H1 (cell line): ENCODE results near the gene ATAD3B. TPM values are rescaled to one million over a fixed set of nuclear protein-coding genes. Genes with fewer than 3 reads are reported as not detected.

Experiments
- CTCF ChIA-PET: fragments of 300-600 bp; sonication (Branson Sonifier 250); formaldehyde crosslinking; loops from one replicate; lab custom pipeline; 2021; ENCODE audit not compliant: partially characterized antibody; lab: Charles Lee
- POLR2A ChIA-PET: fragments of 300-600 bp; sonication (Branson Sonifier 250); formaldehyde crosslinking; loops from one replicate; lab custom pipeline; 2021; ENCODE audit warnings: inconsistent platforms; ENCODE audit not compliant: partially characterized antibody; lab: Charles Lee
- DNase-seq, 2 experiments: peaks; one replicate each; pipeline versions ENCODE4 v3.0.0 to v3.0.0-alpha.2; 2010 to 2022; ENCODE audit warnings: low spot score in 2 of 2, low read depth in 1 of 2, mixed read lengths in 1 of 2
- FAIRE-seq: peaks from 2 replicates; lab custom pipeline; 2011; peaks lifted over from hg19 to GRCh38; lab: Jason Lieb, UNC
- H2AFZ ChIP-seq: 2 replicates; pipeline ENCODE4 v1.8.1; 2012; ENCODE audit warnings: low read length, inconsistent platforms
- H2AK5ac ChIP-seq: 2 replicates; pipeline ENCODE4 v1.6.1; 2013; ENCODE audit warnings: low read depth, low read length
- H2BK120ac ChIP-seq: replicated peaks from 2 replicates; pipeline ENCODE3; 2013; ENCODE audit warnings: low read depth, low read length, inconsistent platforms
- H2BK12ac ChIP-seq: 2 replicates; pipeline ENCODE4 v1.6.1; 2013; ENCODE audit warnings: low read depth, low read length
- H2BK15ac ChIP-seq: 2 replicates; pipeline ENCODE4 v1.6.1; 2013; ENCODE audit warnings: low read length
- H2BK20ac ChIP-seq: 2 replicates; pipeline ENCODE4 v1.6.1; 2013; ENCODE audit warnings: low read length
- H2BK5ac ChIP-seq: 2 replicates; pipeline ENCODE4 v1.6.1; 2013; ENCODE audit warnings: low read depth, low read length
- H3K14ac ChIP-seq: 2 replicates; pipeline ENCODE4 v1.6.1; 2013; ENCODE audit warnings: inconsistent platforms; ENCODE audit not compliant: insufficient read length
- H3K18ac ChIP-seq: 2 replicates; pipeline ENCODE4 v1.6.1; 2013; ENCODE audit warnings: low read length; ENCODE audit errors: extremely low read depth
- H3K23ac ChIP-seq: 2 replicates; pipeline ENCODE4 v1.6.1; 2013; ENCODE audit warnings: inconsistent platforms; ENCODE audit not compliant: insufficient read length
- H3K23me2 ChIP-seq: 2 replicates; pipeline ENCODE4 v1.6.1; 2013; ENCODE audit warnings: low read depth, low read length
- H3K27ac ChIP-seq: 2 replicates; pipeline ENCODE4 v1.6.1; 2011; ENCODE audit warnings: low read depth, low read length, inconsistent platforms
- H3K27me3 ChIP-seq, 4 experiments: replicated peaks in 1 of 4; 1 replicate in 1 of 4; 2 replicates in 3 of 4; pipeline versions ENCODE4 v1.6.1 to v1.8.1; 2011 to 2013; ENCODE audit warnings: low read length in 3 of 4, mild to moderate bottlenecking in 3 of 4, inconsistent platforms in 2 of 4, mixed read lengths in 2 of 4, moderate library complexity in 1 of 4; ENCODE audit not compliant: control insufficient read depth in 3 of 4, insufficient read depth in 3 of 4; ENCODE audit errors: extremely low read depth in 1 of 4
- H3K36me3 ChIP-seq, 4 experiments: 2 replicates each; pipeline versions ENCODE4 v1.6.1 to v1.8.1; 2011 to 2013; ENCODE audit warnings: mild to moderate bottlenecking in 4 of 4, low read length in 3 of 4, moderate library complexity in 2 of 4, control low read depth in 1 of 4, inconsistent platforms in 1 of 4; ENCODE audit not compliant: insufficient read depth in 4 of 4, control insufficient read depth in 2 of 4
- H3K4ac ChIP-seq: replicated peaks from 2 replicates; pipeline ENCODE3; 2013; ENCODE audit warnings: low read length, low read depth, mixed read lengths, inconsistent platforms; ENCODE audit not compliant: insufficient read length
- H3K4me1 ChIP-seq, 4 experiments: replicated peaks in 1 of 4; 1 replicate in 1 of 4; 2 replicates in 3 of 4; pipeline versions ENCODE4 v1.6.1 to v1.8.1; 2011 to 2013; ENCODE audit warnings: low read length in 3 of 4, inconsistent platforms in 2 of 4, mixed read lengths in 1 of 4; ENCODE audit not compliant: insufficient read depth in 4 of 4, control insufficient read depth in 3 of 4
- H3K4me2 ChIP-seq, 2 experiments: 2 replicates each; pipeline versions ENCODE4 v1.6.1 to v1.8.1; 2011 to 2013; ENCODE audit warnings: low read depth in 2 of 2, low read length in 2 of 2, control low read depth in 1 of 2, inconsistent platforms in 1 of 2, mild to moderate bottlenecking in 1 of 2; ENCODE audit not compliant: insufficient read depth in 1 of 2
- H3K4me3 ChIP-seq, 4 experiments: fragments of 200-600, 300-600 bp in 1 of 4; sonication (generic), shearing (Covaris generic), sonication (Bioruptor Twin) in 1 of 4; 2 replicates each; pipeline versions ENCODE4 v1.5.1 to v1.8.1; 2011 to 2016; ENCODE audit warnings: low read length in 4 of 4, low read depth in 3 of 4, control low read depth in 2 of 4, inconsistent platforms in 2 of 4, mild to moderate bottlenecking in 2 of 4, mixed read lengths in 1 of 4, moderate library complexity in 1 of 4; ENCODE audit not compliant: insufficient read depth in 2 of 4; ENCODE audit errors: extremely low read depth in 1 of 4
- H3K56ac ChIP-seq: replicated peaks from 2 replicates; pipeline ENCODE3; 2013; ENCODE audit warnings: low read depth, mild to moderate bottlenecking, mixed read lengths, low read length, inconsistent platforms; ENCODE audit not compliant: insufficient read length
- H3K79me1 ChIP-seq: 2 replicates; pipeline ENCODE4 v1.6.1; 2013; ENCODE audit warnings: low read depth, low read length, control low read depth
- H3K79me2 ChIP-seq, 2 experiments: 2 replicates each; pipeline versions ENCODE4 v1.6.1 to v1.8.1; 2012 to 2013; ENCODE audit warnings: low read length in 2 of 2, mild to moderate bottlenecking in 2 of 2, inconsistent platforms in 1 of 2; ENCODE audit not compliant: insufficient read depth in 2 of 2, control insufficient read depth in 1 of 2
- H3K9ac ChIP-seq, 4 experiments: replicated peaks in 1 of 4; 1 replicate in 1 of 4; 2 replicates in 3 of 4; pipeline versions ENCODE4 v1.6.1 to v1.8.1; 2011 to 2013; ENCODE audit warnings: low read depth in 3 of 4, low read length in 3 of 4, control low read depth in 2 of 4, mild to moderate bottlenecking in 2 of 4, moderate library complexity in 2 of 4, inconsistent platforms in 1 of 4; ENCODE audit errors: extremely low read depth in 1 of 4
- H3K9me3 ChIP-seq, 2 experiments: 2 replicates each; pipeline versions ENCODE4 v1.6.1 to v1.8.1; 2012 to 2013; ENCODE audit warnings: mild to moderate bottlenecking in 2 of 2, moderate library complexity in 2 of 2, control low read depth in 1 of 2, inconsistent platforms in 1 of 2, low read depth in 1 of 2, low read length in 1 of 2, mixed read lengths in 1 of 2; ENCODE audit not compliant: insufficient read depth in 2 of 2
- H4K20me1 ChIP-seq, 2 experiments: replicated peaks in 1 of 2; 2 replicates each; pipeline versions ENCODE3 to v1.8.1; 2011 to 2013; ENCODE audit warnings: inconsistent platforms in 2 of 2, low read length in 2 of 2, mild to moderate bottlenecking in 1 of 2; ENCODE audit not compliant: insufficient read depth in 2 of 2, control insufficient read depth in 1 of 2
- H4K5ac ChIP-seq: 2 replicates; pipeline ENCODE4 v1.6.1; 2013; ENCODE audit warnings: low read length, low read depth, mixed read lengths, inconsistent platforms; ENCODE audit not compliant: insufficient read length
- H4K8ac ChIP-seq: 2 replicates; pipeline ENCODE4 v1.8.0; 2013; ENCODE audit warnings: mild to moderate bottlenecking, moderate library complexity, low read length, inconsistent platforms; ENCODE audit not compliant: insufficient read depth; ENCODE audit errors: extremely low read depth
- H4K91ac ChIP-seq: replicated peaks from 2 replicates; pipeline ENCODE3; 2013; ENCODE audit warnings: low read length, mixed read lengths, inconsistent platforms; ENCODE audit not compliant: insufficient read length
- CBX8 ChIP-seq: fragments of 300-800, 300-1000 bp; sonication (generic); IDR thresholded peaks from 2 replicates; pipeline ENCODE4 v1.7.1; 2016; ENCODE audit warnings: low read depth, low read length, borderline replicate concordance
- CHD2 ChIP-seq: IDR thresholded peaks from 2 replicates; pipeline ENCODE4 v1.6.1; 2012; ENCODE audit warnings: low read length, improper control_type of control experiment
- FOSL1 ChIP-seq: IDR thresholded peaks from 2 replicates; pipeline ENCODE4 v1.6.1; 2011; ENCODE audit warnings: mild to moderate bottlenecking, low read depth, low read length, moderate library complexity; ENCODE audit not compliant: insufficient read depth
- NANOG ChIP-seq: IDR thresholded peaks from 2 replicates; pipeline ENCODE4 v1.6.1; 2011; ENCODE audit warnings: low read length, low read depth, mild to moderate bottlenecking, inconsistent platforms; ENCODE audit not compliant: insufficient read depth, poor library complexity, severe bottlenecking
- RXRA ChIP-seq: IDR thresholded peaks from 2 replicates; pipeline ENCODE4 v1.6.1; 2011; ENCODE audit warnings: low read depth, mild to moderate bottlenecking, low read length, moderate library complexity; ENCODE audit not compliant: insufficient read depth
- SP1 ChIP-seq: IDR thresholded peaks from 2 replicates; pipeline ENCODE4 v1.6.1; 2011; ENCODE audit warnings: low read depth, low read length
- SUZ12 ChIP-seq: fragments of 200-600 bp; sonication (generic); IDR thresholded peaks from 2 replicates; pipeline ENCODE4 v1.6.1; 2012; ENCODE audit warnings: mild to moderate bottlenecking, inconsistent platforms, low read length, moderate library complexity, mixed read lengths
- TAF7 ChIP-seq: optimal IDR thresholded peaks from 2 replicates; pipeline ENCODE3; 2011; ENCODE audit warnings: low read depth, mild to moderate bottlenecking, inconsistent platforms, low read length, moderate library complexity, borderline replicate concordance
- TBP ChIP-seq: IDR thresholded peaks from 2 replicates; pipeline ENCODE4 v1.6.1; 2011; ENCODE audit warnings: low read depth, low read length, improper control_type of control experiment
- YY1 ChIP-seq: IDR thresholded peaks from 2 replicates; pipeline ENCODE4 v1.6.1; 2011; ENCODE audit warnings: low read depth, mild to moderate bottlenecking, low read length
- WGBS, 2 experiments: shearing (Covaris generic) in 1 of 2; methylation state at CpG; one replicate each; pipeline versions ENCODE4 v1.1.6 to v1.1.7; 2013 to 2015; ENCODE audit warnings: low lambda C conversion rate in 2 of 2, mixed read lengths in 2 of 2, inconsistent platforms in 1 of 2, low coverage in 1 of 2, missing lambda C conversion rate in 1 of 2; ENCODE audit not compliant: insufficient replicate concordance in 2 of 2, insufficient coverage in 1 of 2, insufficient read length in 1 of 2; ENCODE audit errors: extremely low coverage in 1 of 2, missing lambda C conversion rate in 1 of 2; 5-methylcytosine and 5-hydroxymethylcytosine counted together
- polyA plus RNA-seq, 7 experiments: library from polyadenylated mRNA; depleted of rRNA in 3 of 7; stranded (reverse) in 5 of 7; unstranded in 2 of 7; fragments of >200 nt in 5 of 7; fragments of 200-250 nt in 2 of 7; gene quantifications; 1 replicate in 5 of 7; 2 replicates in 1 of 7; 4 replicates in 1 of 7; pipeline versions ENCODE4 v1.2.1 to v1.2.3, GENCODE V29; 2011 to 2013; ENCODE audit warnings: missing spikeins in 2 of 7, mixed read lengths in 2 of 7
- total RNA-seq: library from RNA; stranded (reverse); fragmentation: NEBNext Ultra II Directional; extraction: Animal tissue kit (Norgen Biotek cat#: 25700); gene quantifications from 2 replicates; pipeline ENCODE4 v1.2.1, GENCODE V29; 2021

Gene ATAD3B
- total and polyA plus RNA-seq, 2 of the 8 experiments (the other 6 are each of a cell fraction or from before 2014, with no cell fraction given), result 31.3 to 63.0 TPM

GRCh38 chr1:1434824-1435105 lies 36.8 kb upstream of the ATAD3B start:
- peaks cover 0 to 7% (median 0%) of the 10 kb centered on the region in 4 experiments; a peak in 1 of 8 replicates for H3K36me3 ChIP-seq
- H4K8ac ChIP-seq, result peak overlapping the region; percentile 86
- no peak overlapping the region for H2AFZ ChIP-seq
- H3K23me2 ChIP-seq, result peaks cover 18% of the 10 kb centered on the region; the same call in 1 of the 2 replicates
- peaks cover 0 to 3% (median 0%) of the 10 kb centered on the region in 4 experiments; a peak in 2 of 7 replicates for H3K27me3 ChIP-seq
- H2BK5ac ChIP-seq, result peak overlapping the region; percentile 95; the same call in 1 of the 2 replicates
- H3K4me1 ChIP-seq, result peaks cover 0 to 59% (median 42%) of the 10 kb centered on the region in 4 experiments; a peak in 6 of 7 replicates
- H3K56ac ChIP-seq, result no peak overlapping the region
- ChIA-PET POLR2A (interaction anchor here (1.1 to 22.9 kb wide), 11 partner anchors 12 to 105 kb away, joined by 3 to 515 read pairs (median 4); partner anchors contain the start of genes ANKRD65, CCNL2 and MRPL20), CTCF (interaction anchor here (1.1 to 2.1 kb wide), 5 partner anchors 16 to 33 kb away, joined by 3 to 9 read pairs (median 5); no protein-coding TSS in a partner anchor)
- no peak overlapping the region for H3K23ac ChIP-seq
- H3K4me2 ChIP-seq, result peak overlapping the region; percentile 54 to 94
- H3K9ac ChIP-seq, result no peak overlapping the region; a peak in 1 of 7 replicates
- 0 out of 2 replicates have a peak overlapping the region, but pooled peaks have one; percentile 17 for H3K27ac ChIP-seq
- H3K79me2 ChIP-seq, result peaks cover 0 to 8% of the 10 kb centered on the region in 2 experiments; a peak in 1 of 4 replicates
- 0 out of 2 replicates have a peak overlapping the region, but pooled peaks have one; percentile 13 for H2BK20ac ChIP-seq
- WGBS, 2 experiments, result 60% methylated on average over 4 of the region's 4 CpGs; no CpG with 5 or more reads in 1 of the 2 experiments
- H4K5ac ChIP-seq, result peak overlapping the region; percentile 15
- peak overlapping the region; percentile 99 for H4K91ac ChIP-seq
- FAIRE-seq (no peak), DNase-seq (peak in 1 of 2 experiments; percentile 69)
- H2BK12ac ChIP-seq, result peak overlapping the region; percentile 69
- peak overlapping the region; percentile 73; the same call in 1 of the 2 replicates for H2BK15ac ChIP-seq
- peaks cover 4 to 7% of the 10 kb centered on the region in 2 experiments for H4K20me1 ChIP-seq
- H3K18ac ChIP-seq, result peak overlapping the region; percentile 86
- no peak overlapping the region for H2BK120ac ChIP-seq
- H2AK5ac ChIP-seq, result no peak overlapping the region
- H3K4ac ChIP-seq, result no peak overlapping the region
- no peaks in the 10 kb centered on the region for H3K9me3 ChIP-seq
- no peak overlapping the region for H3K14ac ChIP-seq
- H3K79me1 ChIP-seq, result no peaks in the 10 kb centered on the region
- peak overlapping the region; percentile 21 to 72 (median 59); a peak in 5 of 8 replicates for H3K4me3 ChIP-seq
- TF ChIP-seq YY1, result no peak
- TF ChIP-seq NANOG, result no peak
- no peak for TF ChIP-seq FOSL1
- TF ChIP-seq CBX8, result no peak
- no peak for TF ChIP-seq TAF7
- no peak for TF ChIP-seq SUZ12
- no peak for TF ChIP-seq CHD2
- TF ChIP-seq TBP, result no peak
- no peak for TF ChIP-seq RXRA
- TF ChIP-seq SP1, result no peak
